ENCODE results near the gene ARIH2. TPM values are rescaled to one million over a fixed set of nuclear protein-coding genes. Genes with fewer than 3 reads are reported as not detected.
A peak's percentile ranks its signal among the peaks of the same experiment; 100 is the strongest.

ARIH2 gene
- total RNA-seq, 4 donors from 2014 or later, result 37.4 to 102 (median 79.9) TPM

DNA sequence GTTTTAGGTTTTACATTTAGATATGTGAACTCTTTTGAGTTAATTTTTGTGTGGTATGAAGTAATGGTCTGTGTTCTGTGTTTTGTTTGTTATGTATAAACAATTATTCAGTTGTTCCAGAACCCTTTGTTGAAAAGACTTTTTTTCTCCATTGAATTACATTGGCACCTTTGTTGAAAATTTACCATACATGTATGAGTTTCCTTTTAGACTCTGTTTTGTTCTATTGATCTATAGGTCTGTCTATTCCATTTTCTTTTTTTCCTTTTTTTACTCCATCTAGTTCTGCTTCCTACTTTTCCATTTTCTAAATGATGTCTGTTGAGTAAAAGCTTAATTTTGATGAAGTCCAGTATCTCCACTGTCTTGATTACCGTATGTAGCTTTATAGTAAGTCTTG lies 31.4 kb downstream of the ARIH2 start:
- intact Hi-C loops (cut with DNase I; ENCODE audit: low total_unique reads), result no loop called here
- TF ChIP-seq POLR2A (IDR thresholded peaks at IDR 0.05), result no peak
- Histone ChIP-seq H3K9me3 (no peaks in the 10 kb centered on the region), H3K4me3 (no peak overlapping the region), H3K4me1 (no peaks in the 10 kb centered on the region), H3K27me3 (no peaks in the 10 kb centered on the region), H3K36me3 (no peaks in the 10 kb centered on the region), H3K27ac (no peak overlapping the region)
- DNase-seq, result no peak

DNA sequence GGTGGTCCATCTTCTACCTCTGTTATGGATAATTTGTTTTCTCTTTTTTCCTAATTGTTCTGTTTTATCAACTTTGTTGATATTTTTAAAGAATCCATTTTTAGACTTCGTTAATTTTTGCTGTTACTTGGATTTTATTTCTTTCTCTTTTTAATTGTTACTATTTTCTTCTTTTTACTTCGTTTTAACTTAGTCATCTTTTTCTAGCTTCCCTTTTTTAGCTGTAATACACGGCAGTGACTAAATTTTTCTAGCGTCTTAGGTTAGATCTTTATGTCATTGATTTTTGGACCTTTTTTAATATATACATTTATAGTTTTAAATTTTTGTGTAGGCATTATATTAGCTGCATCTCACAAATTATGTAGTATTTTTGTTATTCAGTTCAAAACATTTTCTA lies 33.1 kb downstream of the ARIH2 start:
- Histone ChIP-seq H3K4me1 (no peaks in the 10 kb centered on the region), H3K36me3 (no peaks in the 10 kb centered on the region), H3K27me3 (no peaks in the 10 kb centered on the region), H3K4me3 (no peak overlapping the region), H3K9me3 (no peaks in the 10 kb centered on the region), H3K27ac (no peak overlapping the region)
- TF ChIP-seq, protein P1, sequence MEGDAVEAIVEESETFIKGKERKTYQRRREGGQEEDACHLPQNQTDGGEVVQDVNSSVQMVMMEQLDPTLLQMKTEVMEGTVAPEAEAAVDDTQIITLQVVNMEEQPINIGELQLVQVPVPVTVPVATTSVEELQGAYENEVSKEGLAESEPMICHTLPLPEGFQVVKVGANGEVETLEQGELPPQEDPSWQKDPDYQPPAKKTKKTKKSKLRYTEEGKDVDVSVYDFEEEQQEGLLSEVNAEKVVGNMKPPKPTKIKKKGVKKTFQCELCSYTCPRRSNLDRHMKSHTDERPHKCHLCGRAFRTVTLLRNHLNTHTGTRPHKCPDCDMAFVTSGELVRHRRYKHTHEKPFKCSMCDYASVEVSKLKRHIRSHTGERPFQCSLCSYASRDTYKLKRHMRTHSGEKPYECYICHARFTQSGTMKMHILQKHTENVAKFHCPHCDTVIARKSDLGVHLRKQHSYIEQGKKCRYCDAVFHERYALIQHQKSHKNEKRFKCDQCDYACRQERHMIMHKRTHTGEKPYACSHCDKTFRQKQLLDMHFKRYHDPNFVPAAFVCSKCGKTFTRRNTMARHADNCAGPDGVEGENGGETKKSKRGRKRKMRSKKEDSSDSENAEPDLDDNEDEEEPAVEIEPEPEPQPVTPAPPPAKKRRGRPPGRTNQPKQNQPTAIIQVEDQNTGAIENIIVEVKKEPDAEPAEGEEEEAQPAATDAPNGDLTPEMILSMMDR (IDR thresholded peaks at IDR 0.05), result no peak
- TF ChIP-seq POLR2A (IDR thresholded peaks at IDR 0.05), result no peak
- no peak for DNase-seq
- intact Hi-C loops (cut with DNase I; ENCODE audit: low total_unique reads), result no loop called here

DNA sequence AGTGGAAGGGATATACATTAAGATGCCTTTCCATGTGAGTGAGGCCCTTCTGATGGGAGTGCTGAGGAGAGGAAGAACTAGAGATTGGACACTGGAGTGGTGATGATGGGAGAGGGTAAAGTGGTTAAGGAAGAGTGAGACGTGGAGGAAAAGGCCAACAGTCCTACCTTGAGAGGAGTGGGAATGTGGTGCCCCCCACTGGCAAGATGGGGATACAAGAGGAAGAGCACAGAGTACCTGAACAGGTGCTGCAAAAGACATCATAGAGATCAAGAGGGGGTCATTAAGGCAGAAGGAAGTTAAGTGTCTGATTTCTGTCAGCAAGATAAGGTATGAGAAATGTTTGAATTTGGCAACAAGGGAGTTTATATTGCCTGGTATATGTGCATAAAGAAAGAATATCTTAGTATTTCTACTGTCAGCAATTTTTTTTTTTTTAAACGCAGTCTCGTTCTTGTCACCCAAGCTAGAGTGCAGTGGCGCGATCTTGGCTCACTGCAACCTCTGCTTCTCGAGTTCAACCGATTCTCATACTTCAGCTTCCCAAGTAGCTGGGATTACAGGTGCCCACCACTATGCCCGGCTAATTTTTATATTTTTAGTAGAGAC lies 34.0 kb downstream of the ARIH2 start:
- no peak for TF ChIP-seq POLR2A (IDR thresholded peaks at IDR 0.05)
- TF ChIP-seq, protein P1 (IDR thresholded peaks at IDR 0.05), result peak in 1 of 4 experiments; percentile 7
- no peaks in the 10 kb centered on the region for H3K4me1 ChIP-seq
- intact Hi-C loops (cut with DNase I; ENCODE audit: low total_unique reads), result no loop called here

DNA sequence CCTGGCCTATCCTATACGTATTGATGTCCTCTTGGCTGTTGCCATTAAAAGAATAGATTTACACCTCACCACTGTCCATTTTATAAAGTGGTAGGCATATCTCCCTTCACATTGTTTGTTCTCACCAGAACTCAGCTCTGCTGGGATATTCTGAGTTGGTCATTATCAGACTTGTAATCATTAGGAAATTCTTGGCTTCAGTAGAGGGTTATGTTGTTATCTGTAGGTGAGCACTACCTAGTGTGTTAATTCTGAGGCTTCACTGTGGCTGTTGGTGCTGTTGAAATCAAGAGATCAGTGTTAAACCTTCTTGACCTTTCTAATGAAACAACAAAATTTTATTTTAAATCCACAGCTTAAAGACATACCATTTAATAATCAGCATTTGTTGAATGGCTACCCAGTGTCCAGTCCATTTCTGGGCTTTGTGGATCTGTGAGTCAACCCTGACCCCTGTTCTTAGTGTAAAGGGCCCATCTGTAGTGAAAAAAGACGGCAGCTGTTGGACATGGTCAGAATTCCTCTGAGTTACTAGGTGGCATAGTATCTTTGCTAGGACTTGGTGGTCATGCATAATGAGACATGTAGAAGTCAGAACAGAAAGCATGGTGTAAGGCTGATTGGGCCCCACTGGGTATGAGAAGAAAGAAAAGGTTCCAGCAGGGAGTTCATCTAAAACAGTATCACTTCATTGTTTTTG lies 38.5 kb downstream of the ARIH2 start:
- no peak for DNase-seq
- intact Hi-C loops (cut with DNase I; ENCODE audit: low total_unique reads), result no loop called here
- Histone ChIP-seq H3K9me3 (no peaks in the 10 kb centered on the region), H3K27me3 (no peaks in the 10 kb centered on the region), H3K27ac (no peak overlapping the region), H3K4me1 (no peaks in the 10 kb centered on the region), H3K4me3 (no peak overlapping the region), H3K36me3 (no peaks in the 10 kb centered on the region)
- no peak for TF ChIP-seq POLR2A (IDR thresholded peaks at IDR 0.05)
- TF ChIP-seq, protein P1 (IDR thresholded peaks at IDR 0.05), result no peak

More for the DNA sequence above, 34.0 kb downstream of the ARIH2 start:
- H3K4me3 ChIP-seq, result no peak overlapping the region
- no peaks in the 10 kb centered on the region for H3K36me3 ChIP-seq
- H3K27me3 ChIP-seq, result no peaks in the 10 kb centered on the region
- DNase-seq, result no peak
- no peak overlapping the region for H3K27ac ChIP-seq
- H3K9me3 ChIP-seq, result no peaks in the 10 kb centered on the region

DNA sequence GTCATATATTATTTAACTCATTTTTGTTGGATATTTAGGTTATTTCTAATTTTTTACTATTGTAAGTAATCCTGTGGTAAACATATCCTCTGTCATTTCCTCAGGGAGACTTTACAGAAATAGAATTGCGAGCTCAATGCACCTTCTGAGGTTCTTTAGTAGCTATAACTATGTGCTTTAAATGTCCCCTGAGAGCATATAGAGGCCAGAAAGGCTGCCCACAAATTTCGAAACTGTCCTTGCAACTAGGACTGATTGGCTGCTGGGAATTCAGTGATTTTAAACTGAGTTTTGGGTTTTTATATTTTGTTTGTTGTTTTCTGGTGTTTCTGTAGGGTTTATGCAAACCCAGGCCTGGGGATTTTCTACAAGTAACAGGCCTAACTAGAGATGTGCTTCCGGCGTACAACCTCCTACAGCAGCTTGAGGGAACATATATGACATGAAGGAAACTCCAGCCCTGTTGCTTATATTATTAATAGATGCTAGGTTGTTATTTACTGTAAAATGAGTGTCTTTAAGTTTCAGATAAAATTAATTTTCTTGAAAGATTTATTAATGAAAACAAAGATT lies 42.3 kb downstream of the ARIH2 start:
- TF ChIP-seq, protein P1 (IDR thresholded peaks at IDR 0.05), result no peak
- TF ChIP-seq POLR2A (IDR thresholded peaks at IDR 0.05), result no peak
- H3K27ac ChIP-seq, result no peak overlapping the region
- no peaks in the 10 kb centered on the region for H3K9me3 ChIP-seq
- no peak for DNase-seq
- no peaks in the 10 kb centered on the region for H3K4me1 ChIP-seq
- no peak overlapping the region for H3K4me3 ChIP-seq
- H3K36me3 ChIP-seq, result no peaks in the 10 kb centered on the region
- H3K27me3 ChIP-seq, result no peaks in the 10 kb centered on the region
- intact Hi-C loops (cut with DNase I; ENCODE audit: low total_unique reads), result no loop called here

Measured in uterus (tissue), 4 donors.